Activated B cell treated with CpG ODN at 0.5 μM for 24 hours (primary cell): Measurements from ENCODE around the gene GBGT1. TPM values are rescaled to one million over a fixed set of nuclear protein-coding genes. Genes with fewer than 3 reads are reported as not detected.

Source experiments
- ATAC-seq: fragments of 200-7000 bp; cut with Tn5 transposase; one replicate; pipeline ENCODE4 v1.10.0; 2021; ENCODE audit warnings: low read depth, mild to moderate bottlenecking, moderate library complexity
- CTCF ChIA-PET: fragments of 350-600 bp; sonication (Branson Sonifier 250); formaldehyde crosslinking; loops from one replicate; lab custom pipeline; 2021; ENCODE audit warnings: antibody characterized with exemption; lab: Charles Lee
- POLR2A ChIA-PET: fragments of 350-600 bp; sonication (Branson Sonifier 250); formaldehyde crosslinking; loops from one replicate; lab custom pipeline; 2021; ENCODE audit warnings: antibody characterized with exemption; lab: Charles Lee
- DNase-seq: peaks from one replicate; pipeline ENCODE4 v3.0.0; 2022
- H3K27ac Mint-ChIP-seq: one replicate; pipeline ENCODE4 v1.8.0; 2020; ENCODE audit warnings: mixed read lengths
- H3K27me3 Mint-ChIP-seq: one replicate; pipeline ENCODE4 v1.8.0; 2021; ENCODE audit warnings: mixed read lengths
- H3K36me3 Mint-ChIP-seq: one replicate; pipeline ENCODE4 v1.8.0; 2021; ENCODE audit warnings: low read depth, mixed read lengths
- H3K4me1 Mint-ChIP-seq: one replicate; pipeline ENCODE4 v1.8.0; 2021; ENCODE audit warnings: mixed read lengths
- H3K4me3 Mint-ChIP-seq: one replicate; pipeline ENCODE4 v1.8.0; 2020; ENCODE audit warnings: mild to moderate bottlenecking, mixed read lengths
- H3K9me3 Mint-ChIP-seq: one replicate; pipeline ENCODE4 v1.8.0; 2020; ENCODE audit warnings: mixed read lengths
- CTCF ChIP-seq: fragments of 200-600 bp; IDR thresholded peaks from one replicate; pipeline ENCODE4 v1.8.0; 2022; ENCODE audit warnings: antibody characterized with exemption, mild to moderate bottlenecking
- intact Hi-C: fragments of 100-400 bp; cut with micrococcal nuclease; formaldehyde crosslinking; loops from one replicate; pipeline ENCODE4 v1.15.1; 2024
- total RNA-seq: library from RNA; stranded (reverse); gene quantifications from 2 replicates; pipeline ENCODE4 v1.2.3, GENCODE V29; 2022

The GBGT1 gene
- total RNA-seq, 1 donor from 2014 or later, result 49.5 TPM

GRCh38 chr9:133109931-133110650, 53.6 kb downstream of the GBGT1 start:
- ATAC-seq (no peak), DNase-seq (no peak)
- Mint-ChIP-seq H3K27me3 (no peaks in the 10 kb centered on the region), H3K4me1 (peaks cover 36% of the 10 kb centered on the region), H3K36me3 (peaks cover 36% of the 10 kb centered on the region), H3K27ac (no peak overlapping the region), H3K4me3 (no peak overlapping the region), H3K9me3 (no peaks in the 10 kb centered on the region)
- no peak for TF ChIP-seq CTCF
- intact Hi-C loops, result no loop called here
- POLR2A ChIA-PET, result no interaction called here
- CTCF ChIA-PET, result interaction anchor here (1.4 to 22.0 kb wide), 2 partner anchors 8 to 36 kb away, joined by 4 to 369 read pairs; no protein-coding TSS in a partner anchor

- Mint-ChIP-seq H3K36me3 (peaks cover 46% of the 10 kb centered on the region), H3K4me3 (no peak overlapping the region), H3K4me1 (peaks cover 25% of the 10 kb centered on the region), H3K27ac (no peak overlapping the region), H3K27me3 (no peaks in the 10 kb centered on the region), H3K9me3 (no peaks in the 10 kb centered on the region)
- no peak for TF ChIP-seq CTCF
- ATAC-seq (no peak), DNase-seq (no peak)
- POLR2A ChIA-PET, result interaction anchor here (0.8 kb wide), 1 partner anchor 40 kb away, joined by 3 read pairs; no protein-coding TSS in a partner anchor
- CTCF ChIA-PET, result interaction anchor here (22.0 kb wide), 1 partner anchor 37 kb away, joined by 369 read pairs; no protein-coding TSS in a partner anchor
- intact Hi-C loops, result no loop called here
Measured at GRCh38 chr9:133108794-133109641, 54.7 kb downstream of the GBGT1 start.

- intact Hi-C loops, result no loop called here
- no peak for DNase-seq
- Mint-ChIP-seq H3K4me1 (peaks cover 17% of the 10 kb centered on the region), H3K36me3 (peaks cover 46% of the 10 kb centered on the region), H3K27ac (no peak overlapping the region), H3K27me3 (no peaks in the 10 kb centered on the region), H3K4me3 (no peak overlapping the region), H3K9me3 (no peaks in the 10 kb centered on the region)
- POLR2A ChIA-PET, result no interaction called here
- CTCF ChIA-PET, result interaction anchor here (22.0 kb wide), 1 partner anchor 38 kb away, joined by 369 read pairs; no protein-coding TSS in a partner anchor
- TF ChIP-seq CTCF, result no peak
- ATAC-seq, result no peak
Measured at GRCh38 chr9:133107961-133108793, 55.5 kb downstream of the GBGT1 start.

- ChIA-PET POLR2A (no interaction called here), CTCF (interaction anchor here (22.0 kb wide), 1 partner anchor 39 kb away, joined by 369 read pairs; no protein-coding TSS in a partner anchor)
- Mint-ChIP-seq H3K4me1 (peaks cover 8% of the 10 kb centered on the region), H3K9me3 (no peaks in the 10 kb centered on the region), H3K4me3 (no peak overlapping the region), H3K27me3 (no peaks in the 10 kb centered on the region), H3K27ac (no peak overlapping the region), H3K36me3 (peaks cover 53% of the 10 kb centered on the region)
- DNase-seq (no peak), ATAC-seq (no peak)
- intact Hi-C loops, result no loop called here
- no peak for TF ChIP-seq CTCF
Measured at GRCh38 chr9:133107245-133107722, 56.4 kb downstream of the GBGT1 start.
